Caki2 (cell line): ENCODE results near the gene CHCHD1. TPM values are rescaled to one million over a fixed set of nuclear protein-coding genes. Genes with fewer than 3 reads are reported as not detected.
A peak's percentile ranks its signal among the peaks of the same experiment; 100 is the strongest.
"Not testable (repeated sequence)": the region's sequence is repeated elsewhere in the genome, so short reads cannot be mapped to it uniquely, and the experiment has no call there.

Experiments used
- DNase-seq: peaks from one replicate; pipeline ENCODE4 v3.0.0-alpha.2; 2015; ENCODE audit warnings: low read depth
- in situ Hi-C: cut with HindIII; loops from 2 replicates; pipeline ENCODE4 v1.10.0; 2016; ENCODE audit warnings: low sequenced_read_pairs, low pct_unique_long_range_greater_than_20kb, mixed read lengths
- total RNA-seq: library from RNA; depleted of rRNA; stranded (reverse); fragments of >200 nt; shearing (Covaris generic); gene quantifications from 2 replicates; pipeline ENCODE4 v1.2.3, GENCODE V29; 2014; ENCODE audit warnings: low replicate concordance; rRNA removed

CHCHD1 gene
- total RNA-seq, 1 experiment from 2014 or later = 109 TPM

DNA sequence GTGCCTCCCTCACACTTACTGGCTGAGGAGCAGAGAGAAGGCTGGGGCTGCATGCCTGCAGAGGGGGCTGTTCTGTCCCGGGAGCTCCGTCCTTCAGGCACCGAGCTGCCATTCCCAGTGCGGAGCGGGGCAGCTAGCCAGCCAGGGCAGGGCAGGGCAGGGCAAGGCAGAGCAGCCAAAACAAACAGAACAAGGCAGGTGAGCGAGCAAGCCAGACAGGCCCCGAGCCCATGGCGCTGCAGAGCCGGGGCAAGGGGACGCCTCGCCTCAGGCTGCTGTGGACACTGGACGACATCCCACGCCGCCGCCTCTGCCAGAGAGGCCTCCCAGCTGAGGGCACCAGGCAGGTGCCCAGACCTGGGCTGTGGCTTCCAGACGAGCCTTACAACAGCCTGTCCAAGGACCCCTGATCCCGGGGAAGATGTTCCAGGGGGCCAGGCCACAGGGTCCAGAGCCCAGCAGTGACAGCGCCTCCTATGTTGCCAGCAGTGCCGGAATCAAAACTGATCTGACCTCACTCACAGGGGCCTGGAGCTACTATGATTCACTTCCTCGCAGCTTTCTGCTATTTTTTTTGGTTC, 37.8 kb downstream of the CHCHD1 start:
- peak; percentile 10 for DNase-seq
- in situ Hi-C loops = no loop called here

DNA sequence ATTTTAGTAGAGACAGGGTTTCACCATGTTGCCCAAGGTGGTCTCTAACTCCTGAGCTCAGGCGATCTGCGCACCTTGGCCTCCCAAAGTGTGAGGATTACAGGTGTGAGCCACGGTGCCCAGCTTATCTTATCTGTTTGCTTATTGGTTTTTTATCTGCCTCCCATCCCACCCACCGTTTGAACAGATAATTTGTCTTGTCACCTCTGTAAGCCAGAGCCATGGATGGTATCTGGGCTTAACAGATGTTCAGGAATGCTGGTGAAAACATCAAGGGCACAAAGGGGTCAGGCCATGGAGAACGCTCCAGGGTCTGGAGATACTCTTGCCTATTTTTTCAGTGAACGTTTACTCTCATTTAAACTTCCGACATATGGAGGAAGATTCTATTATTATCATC, 41.5 kb downstream of the CHCHD1 start:
- DNase-seq = no peak
- in situ Hi-C loops = no loop called here

DNA sequence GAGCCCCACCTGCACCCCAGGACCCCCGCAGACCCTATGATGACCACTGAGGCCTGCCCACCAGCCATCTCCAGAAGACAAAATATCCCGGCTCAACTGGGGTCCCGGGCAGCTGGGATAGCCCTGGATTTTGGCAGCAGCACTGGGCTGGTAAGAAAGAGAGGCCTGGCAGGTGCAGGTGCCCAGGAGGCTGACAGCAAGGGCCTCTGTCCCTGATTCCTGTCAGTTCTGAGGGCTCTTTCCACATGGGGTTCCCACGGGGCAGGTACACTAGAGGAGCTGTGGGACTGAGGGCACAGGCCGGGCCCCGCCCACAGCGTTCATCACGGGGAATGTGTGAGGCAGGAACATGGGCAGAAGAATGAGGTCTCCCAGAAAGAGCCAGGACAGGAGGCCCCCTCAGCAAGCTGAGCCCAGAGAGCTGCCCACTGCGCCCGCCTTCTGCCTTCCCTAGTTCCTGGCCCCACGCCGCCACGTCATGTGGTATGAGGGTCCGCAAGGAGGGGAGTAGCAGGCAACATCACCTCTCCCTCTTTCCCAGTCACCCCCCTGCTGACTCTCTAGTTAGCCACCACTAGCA, 42.4 kb downstream of the CHCHD1 start:
- in situ Hi-C loops = no loop called here
- no peak for DNase-seq

DNA sequence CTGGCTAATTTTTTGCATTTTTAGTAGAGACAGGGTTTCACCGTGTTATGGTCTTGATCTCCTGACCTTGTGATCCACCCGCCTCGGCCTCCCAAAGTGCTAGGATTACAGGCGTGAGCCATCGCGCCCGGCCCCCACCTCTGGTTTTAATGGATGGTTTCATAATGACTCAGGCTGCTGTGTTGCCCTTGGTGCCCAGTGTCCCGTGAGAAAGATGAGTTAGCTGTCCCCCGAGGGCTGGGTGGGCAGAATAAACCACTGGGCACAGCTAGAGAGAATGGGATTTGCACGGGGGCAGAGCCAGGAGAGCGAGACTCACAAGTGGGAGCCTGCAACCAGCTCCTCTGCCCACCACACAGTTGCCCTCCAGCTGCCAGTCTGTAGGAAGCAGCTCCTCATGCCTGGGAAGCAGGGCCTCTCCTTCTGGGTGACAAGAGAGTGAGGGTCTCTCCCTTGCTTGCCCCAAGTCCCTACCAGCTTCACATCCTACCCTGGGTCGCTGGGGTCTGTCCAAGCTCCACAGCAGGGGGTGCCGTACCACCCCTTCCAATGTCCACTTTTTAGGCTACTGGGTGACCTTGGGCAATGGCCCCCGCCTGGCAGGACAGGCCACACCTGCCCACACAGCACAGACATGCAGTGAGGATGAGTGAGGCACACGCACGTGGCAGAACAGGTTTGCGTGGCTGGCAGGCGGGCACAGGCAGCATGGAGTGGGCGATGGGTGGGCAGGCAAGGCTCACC, 45.7 kb downstream of the CHCHD1 start:
- peak; percentile 82 for DNase-seq

GRCh38 chr10:73828161-73828560, 46.3 kb downstream of the CHCHD1 start:
- in situ Hi-C loops = no loop called here
- peak; percentile 14 for DNase-seq

More for the DNA sequence above, 45.7 kb downstream of the CHCHD1 start:
- in situ Hi-C loops = no loop called here

DNA sequence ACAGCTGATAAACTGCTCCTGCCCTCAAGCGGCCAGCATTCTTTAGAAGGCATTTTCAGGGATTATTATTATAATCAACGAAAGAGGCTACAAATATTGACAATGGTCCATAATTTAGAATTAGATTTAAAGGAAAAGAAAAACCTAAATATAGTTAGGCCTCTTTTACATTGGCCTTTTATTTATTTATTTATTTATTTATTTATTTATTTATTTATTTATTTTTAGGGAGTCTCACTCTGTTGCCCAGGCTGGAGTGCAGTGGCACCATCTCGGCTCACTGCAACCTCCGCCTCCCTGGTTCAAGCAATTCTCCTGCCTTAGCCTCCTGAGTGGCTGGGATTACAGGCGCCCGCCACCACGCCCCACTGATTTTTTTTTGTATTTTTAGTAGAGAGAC, 47.2 kb downstream of the CHCHD1 start:
- DNase-seq, in situ Hi-C loops: not testable (repeated sequence)

Other genes starting within 250 kb of the CHCHD1 start
- gene USP54, start 190.7 kb upstream of the CHCHD1 start, total RNA-seq = 15.0 and 17.3 TPM in 2 replicates
- gene MYOZ1, start 140.6 kb upstream of the CHCHD1 start, total RNA-seq = not detected in 2 replicates
- gene SYNPO2L, start 126.0 kb upstream of the CHCHD1 start, total RNA-seq = not detected in 2 replicates
- gene AGAP5, start 83.9 kb upstream of the CHCHD1 start, total RNA-seq = 3.5 TPM in 1 of 2 replicates, not detected in the other
- 81.1 and 96.9 TPM in 2 replicates for gene SEC24C, start 37.7 kb upstream of the CHCHD1 start, total RNA-seq
- 22.8 and 52.3 TPM in 2 replicates for gene ZSWIM8, start 3.6 kb downstream of the CHCHD1 start, total RNA-seq
- gene NDST2, start 29.6 kb downstream of the CHCHD1 start, total RNA-seq = 1.2 and 26.2 TPM in 2 replicates
- gene CAMK2G, start 92.5 kb downstream of the CHCHD1 start, total RNA-seq = 20.1 and 22.2 TPM in 2 replicates
- gene PLAU, start 129.1 kb downstream of the CHCHD1 start, total RNA-seq = 27.6 and 31.4 TPM in 2 replicates
- 95.8 and 96.6 TPM in 2 replicates for gene VCL, start 216.1 kb downstream of the CHCHD1 start, total RNA-seq